OCI-LY1 (cell line): ENCODE measurements around the gene ATG7.

Experiments
- H2AFZ ChIP-seq: fragments of 200-600 bp; sonication (generic), shearing (Covaris generic); 2 replicates; pipeline ENCODE4 v1.6.0; 2014; ENCODE audit warnings: antibody characterized with exemption, mild to moderate bottlenecking, low read length
- H3F3A ChIP-seq: fragments of 200-600 bp; sonication (generic), shearing (Covaris generic); 2 replicates; pipeline ENCODE4 v1.6.0; 2014; ENCODE audit warnings: mild to moderate bottlenecking, antibody characterized with exemption, low read length, moderate library complexity; ENCODE audit not compliant: insufficient read depth
- H3K27ac ChIP-seq: fragments of 200-600 bp; sonication (generic); 2 replicates; pipeline ENCODE4 v1.5.1; 2014; ENCODE audit warnings: low read length, mixed run types, mild to moderate bottlenecking, low read depth; ENCODE audit not compliant: poor library complexity, severe bottlenecking
- H3K27me3 ChIP-seq: fragments of 200-600 bp; sonication (generic); 2 replicates; pipeline ENCODE4 v1.6.0; 2014; ENCODE audit warnings: antibody characterized with exemption, mild to moderate bottlenecking, low read length, moderate library complexity; ENCODE audit not compliant: insufficient read depth
- H3K36me3 ChIP-seq: fragments of 200-600 bp; sonication (generic); 2 replicates; pipeline ENCODE4 v1.6.1; 2014; ENCODE audit warnings: mild to moderate bottlenecking, antibody characterized with exemption, low read length, moderate library complexity, mixed read lengths; ENCODE audit not compliant: insufficient read depth
- H3K4me1 ChIP-seq: fragments of 200-600 bp; sonication (generic); 2 replicates; pipeline ENCODE4 v1.5.1; 2014; ENCODE audit warnings: mild to moderate bottlenecking, low read length, moderate library complexity; ENCODE audit not compliant: insufficient read depth, severe bottlenecking
- H3K4me2 ChIP-seq: fragments of 200-600 bp; sonication (generic), shearing (Covaris generic); 2 replicates; pipeline ENCODE4 v1.6.1; 2014; ENCODE audit warnings: low read length
- H3K4me3 ChIP-seq: fragments of 200-600 bp; sonication (generic); 2 replicates; pipeline ENCODE4 v1.5.1; 2014; ENCODE audit warnings: low read length, low read depth, mild to moderate bottlenecking, mixed read lengths; ENCODE audit not compliant: poor library complexity, severe bottlenecking
- H3K79me2 ChIP-seq: fragments of 200-600 bp; shearing (Covaris generic); 2 replicates; pipeline ENCODE4 v1.6.1; 2016; ENCODE audit warnings: mixed run types, low read length, mixed read lengths; ENCODE audit not compliant: insufficient read depth
- H3K9ac ChIP-seq: fragments of 200-600 bp; sonication (generic), shearing (Covaris generic); 2 replicates; pipeline ENCODE4 v1.6.1; 2014; ENCODE audit warnings: mild to moderate bottlenecking, low read length, mixed read lengths
- H3K9me2 ChIP-seq: fragments of 200-600 bp; sonication (generic), shearing (Covaris generic); 2 replicates; pipeline ENCODE4 v1.6.1; 2014; ENCODE audit warnings: low read depth, mild to moderate bottlenecking, low read length, mixed read lengths
- H3K9me3 ChIP-seq: fragments of 200-600 bp; shearing (Covaris generic); 2 replicates; pipeline ENCODE4 v1.6.1; 2014; ENCODE audit warnings: low read length, mixed read lengths
- H4K20me1 ChIP-seq: fragments of 200-600 bp; sonication (generic), shearing (Covaris generic); 2 replicates; pipeline ENCODE4 v1.6.0; 2016; ENCODE audit warnings: mild to moderate bottlenecking, low read length; ENCODE audit not compliant: insufficient read depth
- CTCF ChIP-seq: fragments of 200-600 bp; sonication (generic), shearing (Covaris generic); IDR thresholded peaks from 2 replicates; pipeline ENCODE4 v1.5.1; 2017; ENCODE audit warnings: mild to moderate bottlenecking, antibody characterized with exemption, low read length, moderate library complexity, mixed read lengths
- EZH2 ChIP-seq: fragments of 200-600 bp; sonication (generic), shearing (Covaris generic); IDR thresholded peaks from 2 replicates; pipeline ENCODE4 v1.8.0; 2017; ENCODE audit warnings: borderline replicate concordance, mixed run types, mild to moderate bottlenecking, antibody characterized with exemption, low read length, moderate library complexity, mixed read lengths

ATG7 gene

GRCh38 chr3:11424277-11424676 is 152.1 kb downstream of the ATG7 start:
- TF ChIP-seq EZH2 (no peak), CTCF (no peak)
- Histone ChIP-seq H3K4me3 (no peak overlapping the region), H3K27me3 (no peaks in the 10 kb centered on the region), H3K36me3 (peaks cover 18% of the 10 kb centered on the region), H3K9me3 (no peaks in the 10 kb centered on the region), H3K4me1 (no peaks in the 10 kb centered on the region), H3K79me2 (no peaks in the 10 kb centered on the region), H3F3A (no peaks in the 10 kb centered on the region), H2AFZ (no peak overlapping the region), H4K20me1 (no peaks in the 10 kb centered on the region), H3K4me2 (no peak overlapping the region), H3K27ac (no peak overlapping the region), H3K9ac (no peak overlapping the region), H3K9me2 (no peaks in the 10 kb centered on the region)

- H4K20me1 ChIP-seq, result no peaks in the 10 kb centered on the region
- no peaks in the 10 kb centered on the region for H3K27me3 ChIP-seq
- no peaks in the 10 kb centered on the region for H3K79me2 ChIP-seq
- TF ChIP-seq CTCF, result no peak
- no peak overlapping the region for H3K4me2 ChIP-seq
- H3K9me2 ChIP-seq, result no peaks in the 10 kb centered on the region
- H3K4me3 ChIP-seq, result no peak overlapping the region
- no peaks in the 10 kb centered on the region for H3K9me3 ChIP-seq
- H3F3A ChIP-seq, result no peaks in the 10 kb centered on the region
- H3K4me1 ChIP-seq, result no peaks in the 10 kb centered on the region
- no peak overlapping the region for H2AFZ ChIP-seq
- H3K36me3 ChIP-seq, result peaks cover 18% of the 10 kb centered on the region
- H3K9ac ChIP-seq, result no peak overlapping the region
- H3K27ac ChIP-seq, result no peak overlapping the region
Observed at GRCh38 chr3:11430207-11430606, 158.0 kb downstream of the ATG7 start.

GRCh38 chr3:11430624-11431023 is 158.4 kb downstream of the ATG7 start:
- Histone ChIP-seq H3K79me2 (no peaks in the 10 kb centered on the region), H4K20me1 (no peaks in the 10 kb centered on the region), H3F3A (no peaks in the 10 kb centered on the region), H3K9me2 (no peaks in the 10 kb centered on the region), H3K27me3 (no peaks in the 10 kb centered on the region), H3K9ac (no peak overlapping the region), H3K4me2 (no peak overlapping the region), H2AFZ (no peak overlapping the region), H3K9me3 (no peaks in the 10 kb centered on the region), H3K36me3 (peaks cover 18% of the 10 kb centered on the region), H3K4me3 (no peak overlapping the region), H3K27ac (no peak overlapping the region), H3K4me1 (no peaks in the 10 kb centered on the region)
- TF ChIP-seq CTCF (no peak), EZH2 (no peak)
